Small intestine (tissue), 7 donors: ENCODE data around the gene LAD1. TPM values are rescaled to one million over a fixed set of nuclear protein-coding genes. Genes with fewer than 3 reads are reported as not detected.

Experiments used
- DNase-seq, 2 donors: peaks; one replicate each; pipeline versions ENCODE4 v3.0.0 to v3.0.0-alpha.2; 2013
- FAIRE-seq: peaks from 2 replicates; lab custom pipeline; 2012; peaks lifted over from hg19 to GRCh38; lab: Jason Lieb, UNC
- H3K27ac ChIP-seq, 3 donors: one replicate each; pipeline ENCODE4 v1.5.1; 2013; ENCODE audit warnings: low read length in 2 of 3, mild to moderate bottlenecking in 2 of 3, control low read depth in 1 of 3, inconsistent platforms in 1 of 3, low read depth in 1 of 3, moderate library complexity in 1 of 3
- H3K27me3 ChIP-seq, 3 donors: one replicate each; pipeline ENCODE4 v1.6.1; 2013; ENCODE audit warnings: low read length in 3 of 3, inconsistent platforms in 1 of 3; ENCODE audit not compliant: control insufficient read depth in 3 of 3, insufficient read depth in 3 of 3
- H3K36me3 ChIP-seq, 3 donors: one replicate each; pipeline ENCODE4 v1.6.1; 2013; ENCODE audit warnings: low read length in 3 of 3, inconsistent platforms in 1 of 3, low read depth in 1 of 3, mild to moderate bottlenecking in 1 of 3, moderate library complexity in 1 of 3; ENCODE audit not compliant: control insufficient read depth in 3 of 3, insufficient read depth in 2 of 3
- H3K4me1 ChIP-seq, 3 donors: one replicate each; pipeline ENCODE4 v1.6.1; 2013; ENCODE audit warnings: low read length in 2 of 3, inconsistent platforms in 1 of 3, low read depth in 1 of 3, mild to moderate bottlenecking in 1 of 3, moderate library complexity in 1 of 3; ENCODE audit not compliant: control insufficient read depth in 3 of 3, insufficient read depth in 2 of 3
- H3K4me3 ChIP-seq, 3 donors: one replicate each; pipeline ENCODE4 v1.5.1; 2013; ENCODE audit warnings: low read length in 3 of 3, control low read depth in 1 of 3, inconsistent platforms in 1 of 3, low read depth in 1 of 3, mild to moderate bottlenecking in 1 of 3, moderate library complexity in 1 of 3
- H3K9me3 ChIP-seq, 2 donors: one replicate each; pipeline ENCODE4 v1.6.1; 2013; ENCODE audit warnings: low read depth in 1 of 2, low read length in 1 of 2; ENCODE audit not compliant: control insufficient read depth in 2 of 2, insufficient read depth in 1 of 2
- WGBS, 3 donors: extraction: QIAGEN DNeasy Blood & Tissue Kit; methylation state at CpG; one replicate each; pipeline ENCODE4 v1.1.7; 2013; 5-methylcytosine and 5-hydroxymethylcytosine counted together
- polyA plus RNA-seq, 4 donors: library from polyadenylated mRNA; stranded (reverse) in 3 of 4; unstranded in 1 of 4; fragments of 200-250 nt in 3 of 4; fragments of 120-200 nt in 1 of 4; gene quantifications; one replicate each; pipeline versions ENCODE4 v1.2.1 to v1.2.3, GENCODE V29; 2013
- donor health status: healthy with polysubstance abuse.
- donor health status: control.
- donor health status: control.
- donor health status: Bipolar disorder and iron deficiency.
- donor health status: healthy.

LAD1 gene
- polyA plus RNA-seq, 4 donors, result 108 to 138 (median 131) TPM

- H3K27ac ChIP-seq, result no peak overlapping the region
- DNase-seq (peak in 1 of 2 donors; percentile 20), FAIRE-seq (no peak)
- peaks cover 0 to 3% (median 0%) of the 10 kb centered on the region in 3 donors for H3K27me3 ChIP-seq
- H3K9me3 ChIP-seq, result peaks cover 0 to 4% of the 10 kb centered on the region in 2 donors
- H3K4me3 ChIP-seq, result no peak overlapping the region
- 71 to 74% (median 71%) methylated on average over 6 to 7 of the region's 7 CpGs for WGBS, 3 donors
- H3K36me3 ChIP-seq, result no peaks in the 10 kb centered on the region
- no peaks in the 10 kb centered on the region for H3K4me1 ChIP-seq
Observed at GRCh38 chr1:201344206-201345080, 54.7 kb downstream of the LAD1 start.

- Histone ChIP-seq H3K27ac (no peak overlapping the region), H3K27me3 (no peaks in the 10 kb centered on the region), H3K4me3 (no peak overlapping the region), H3K4me1 (no peaks in the 10 kb centered on the region), H3K36me3 (no peaks in the 10 kb centered on the region), H3K9me3 (peaks cover 0 to 4% of the 10 kb centered on the region in 2 donors)
- 78 to 100% (median 91%) methylated on average over 1 of the region's 1 CpG for WGBS, 3 donors
- FAIRE-seq (no peak), DNase-seq (no peak)
Observed at GRCh38 chr1:201341377-201341776, 57.7 kb downstream of the LAD1 start.

- Histone ChIP-seq H3K27me3 (no peaks in the 10 kb centered on the region), H3K27ac (no peak overlapping the region), H3K36me3 (no peaks in the 10 kb centered on the region), H3K4me1 (no peaks in the 10 kb centered on the region), H3K9me3 (peaks cover 0 to under 1% of the 10 kb centered on the region in 2 donors), H3K4me3 (no peak overlapping the region)
- FAIRE-seq, result no peak
- DNase-seq, result no peak
- WGBS, 3 donors, result 84 to 89% (median 89%) methylated on average over 9 of the region's 9 CpGs
Observed at GRCh38 chr1:201336711-201337450, 62.2 kb downstream of the LAD1 start.

- Histone ChIP-seq H3K9me3 (no peaks in the 10 kb centered on the region), H3K4me3 (no peak overlapping the region), H3K27ac (no peak overlapping the region), H3K27me3 (no peaks in the 10 kb centered on the region), H3K36me3 (no peaks in the 10 kb centered on the region), H3K4me1 (no peaks in the 10 kb centered on the region)
- 62 to 73% (median 70%) methylated on average over 3 of the region's 3 CpGs for WGBS, 3 donors
- DNase-seq (no peak), FAIRE-seq (no peak)
Observed at GRCh38 chr1:201335901-201336300, 63.2 kb downstream of the LAD1 start.

DNA sequence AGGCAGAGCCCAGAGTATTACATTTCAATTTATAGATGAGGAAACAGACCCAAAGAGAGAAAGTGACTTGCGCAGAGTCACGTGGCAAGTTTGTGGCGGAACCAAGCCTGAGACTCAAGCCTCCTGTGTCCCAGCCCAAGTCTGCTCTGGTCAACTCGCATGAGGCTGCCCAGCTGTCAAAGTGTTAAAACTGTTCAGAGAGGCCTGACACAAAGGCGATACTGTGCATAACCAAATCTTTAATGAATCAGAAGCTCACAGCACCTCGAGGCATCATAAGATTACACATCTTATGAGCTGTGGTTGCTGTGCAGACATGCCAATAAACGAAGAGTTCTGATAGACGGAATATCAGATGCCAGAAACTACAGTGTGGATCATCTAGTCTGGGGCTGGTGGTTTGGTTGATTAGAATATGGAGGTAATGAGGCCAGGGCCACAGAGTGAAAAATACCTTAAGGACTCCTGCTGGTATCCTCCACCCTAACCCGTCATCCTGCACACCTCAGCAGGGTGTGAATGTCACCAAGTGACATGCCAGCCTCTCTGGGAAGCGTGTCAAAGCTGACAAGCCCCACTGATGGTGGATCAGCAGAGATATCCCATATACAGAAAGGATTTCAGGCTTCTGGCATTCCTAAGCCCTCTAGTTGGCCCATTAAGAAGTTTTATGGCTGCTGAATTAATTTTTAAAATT is 63.8 kb downstream of the LAD1 start:
- H3K27ac ChIP-seq, result no peak overlapping the region
- H3K27me3 ChIP-seq, result no peaks in the 10 kb centered on the region
- no peaks in the 10 kb centered on the region for H3K36me3 ChIP-seq
- H3K4me1 ChIP-seq, result no peaks in the 10 kb centered on the region
- no peaks in the 10 kb centered on the region for H3K9me3 ChIP-seq
- 82 to 87% (median 84%) methylated on average over 10 of the region's 10 CpGs for WGBS, 3 donors
- no peak for FAIRE-seq
- H3K4me3 ChIP-seq, result no peak overlapping the region
- no peak for DNase-seq

DNA sequence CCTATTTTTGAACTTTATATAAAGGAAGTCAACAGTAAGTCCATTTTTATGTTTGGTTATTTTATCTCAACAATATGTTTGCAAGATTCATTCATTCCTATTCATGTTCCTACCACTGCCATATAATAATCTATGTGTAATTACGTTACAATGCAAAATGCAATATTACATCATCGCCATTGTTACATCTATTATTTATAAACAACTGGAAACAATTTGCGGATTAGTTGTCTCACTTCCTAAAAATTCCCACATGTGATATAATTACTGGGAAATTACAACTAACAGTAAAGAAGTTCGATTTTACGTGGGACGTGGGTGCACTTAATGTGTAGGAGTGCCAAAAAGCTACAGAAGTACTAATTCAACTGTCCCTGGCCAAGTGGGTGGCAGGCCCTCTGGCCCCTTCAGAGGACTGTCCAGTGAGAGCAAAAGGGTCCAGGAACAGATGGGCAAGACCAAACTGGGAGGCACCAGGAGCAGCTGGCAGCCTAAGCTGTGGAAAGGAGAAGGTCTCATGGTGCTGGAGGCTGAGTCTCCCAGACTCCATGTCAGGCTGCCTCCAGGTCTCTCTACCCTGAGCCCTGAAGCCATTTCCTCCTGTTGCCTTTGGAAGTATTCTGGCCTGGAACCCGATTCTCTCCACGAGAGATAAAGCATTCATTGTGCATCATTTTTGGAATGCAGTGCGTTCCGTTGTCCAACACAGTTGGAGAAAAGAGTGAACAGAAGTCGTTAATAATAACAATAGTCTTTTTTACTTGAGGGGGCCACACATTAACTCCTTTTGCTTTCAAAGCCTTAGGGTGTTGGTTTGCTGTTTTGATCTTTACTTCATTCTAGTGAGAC is 64.6 kb downstream of the LAD1 start:
- WGBS, 3 donors, result 72 to 83% (median 82%) methylated on average over 11 of the region's 11 CpGs
- H3K4me3 ChIP-seq, result no peak overlapping the region
- DNase-seq, result no peak
- H3K27ac ChIP-seq, result no peak overlapping the region
- FAIRE-seq, result no peak
- no peaks in the 10 kb centered on the region for H3K27me3 ChIP-seq
- H3K4me1 ChIP-seq, result no peaks in the 10 kb centered on the region
- H3K36me3 ChIP-seq, result no peaks in the 10 kb centered on the region
- no peaks in the 10 kb centered on the region for H3K9me3 ChIP-seq

DNA sequence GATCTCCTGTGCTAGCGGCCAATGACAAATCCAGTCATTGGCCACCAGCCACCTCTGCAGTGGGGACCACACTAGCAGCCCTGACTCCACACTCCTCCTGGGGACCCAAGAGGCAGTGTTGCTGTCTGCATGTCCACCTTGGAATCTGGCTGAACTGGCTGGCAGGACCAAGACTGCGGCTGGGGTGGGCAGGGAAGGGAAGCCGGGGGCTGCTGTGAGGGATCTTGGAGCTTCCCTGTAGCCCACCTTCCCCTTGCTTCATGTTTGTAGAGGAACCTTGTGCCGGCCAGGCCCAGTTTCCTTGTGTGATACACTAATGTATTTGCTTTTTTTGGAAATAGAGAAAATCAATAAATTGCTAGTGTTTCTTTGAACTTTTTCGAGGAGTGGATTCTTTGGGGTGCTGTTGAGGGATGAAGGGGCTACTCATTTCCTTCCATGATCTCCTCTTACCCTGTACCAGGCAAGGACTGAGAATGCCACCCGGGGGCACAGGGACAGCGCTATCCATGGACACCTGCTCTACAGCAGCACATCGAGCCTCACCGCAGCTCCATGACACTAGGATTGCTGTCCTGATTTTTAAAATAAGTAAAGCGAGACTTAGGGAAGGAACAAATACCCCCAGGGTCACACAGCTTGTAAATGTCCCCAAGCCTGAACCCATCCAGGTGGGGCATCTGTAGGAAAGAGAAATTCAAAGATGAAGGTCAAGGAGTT is 66.3 kb downstream of the LAD1 start:
- WGBS, 3 donors, result 91 to 95% (median 94%) methylated on average over 10 of the region's 10 CpGs
- no peak for FAIRE-seq

More for the DNA sequence above, 66.3 kb downstream of the LAD1 start:
- Histone ChIP-seq H3K36me3 (no peaks in the 10 kb centered on the region), H3K9me3 (no peaks in the 10 kb centered on the region), H3K27me3 (no peaks in the 10 kb centered on the region), H3K4me1 (no peaks in the 10 kb centered on the region), H3K4me3 (no peak overlapping the region), H3K27ac (no peak overlapping the region)
- DNase-seq, result no peak
